PC-9 (cell line): Measurements from ENCODE around the gene SPEM3.

ENCODE experiments used
- EZH2 ChIP-seq: fragments of 200-600 bp; sonication (generic); IDR thresholded peaks from 2 replicates; pipeline ENCODE4 v1.8.0; 2017; ENCODE audit warnings: antibody characterized with exemption, low read depth
- TF ChIP-seq, protein P1 (sequence below): fragments of 200-600 bp; sonication (generic); conservative IDR thresholded peaks from 2 replicates; pipeline ENCODE4 v1.6.1; 2017; ENCODE audit warnings: mixed run types, antibody characterized with exemption, mild to moderate bottlenecking, moderate library complexity

DNA sequence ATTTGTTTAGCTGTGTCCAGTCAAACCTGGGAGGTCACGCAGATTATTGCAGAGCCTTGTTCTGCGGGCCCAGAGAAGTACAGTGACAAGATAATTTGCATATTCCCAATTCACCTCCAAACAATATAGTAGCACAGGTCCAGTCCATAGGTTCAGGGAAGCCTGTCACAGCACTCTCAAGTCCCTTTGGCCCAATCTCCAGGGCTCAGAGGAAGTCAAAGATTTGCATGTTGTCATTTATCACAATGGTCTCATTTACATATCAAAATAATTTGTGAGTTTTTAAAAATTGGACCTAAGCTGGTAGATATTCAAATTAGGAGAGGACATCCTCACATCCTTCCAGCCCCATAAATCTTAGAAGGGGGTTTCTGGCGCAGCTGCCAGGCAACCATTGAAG, 38.8 kb downstream of the SPEM3 start:
- TF ChIP-seq, protein P1, sequence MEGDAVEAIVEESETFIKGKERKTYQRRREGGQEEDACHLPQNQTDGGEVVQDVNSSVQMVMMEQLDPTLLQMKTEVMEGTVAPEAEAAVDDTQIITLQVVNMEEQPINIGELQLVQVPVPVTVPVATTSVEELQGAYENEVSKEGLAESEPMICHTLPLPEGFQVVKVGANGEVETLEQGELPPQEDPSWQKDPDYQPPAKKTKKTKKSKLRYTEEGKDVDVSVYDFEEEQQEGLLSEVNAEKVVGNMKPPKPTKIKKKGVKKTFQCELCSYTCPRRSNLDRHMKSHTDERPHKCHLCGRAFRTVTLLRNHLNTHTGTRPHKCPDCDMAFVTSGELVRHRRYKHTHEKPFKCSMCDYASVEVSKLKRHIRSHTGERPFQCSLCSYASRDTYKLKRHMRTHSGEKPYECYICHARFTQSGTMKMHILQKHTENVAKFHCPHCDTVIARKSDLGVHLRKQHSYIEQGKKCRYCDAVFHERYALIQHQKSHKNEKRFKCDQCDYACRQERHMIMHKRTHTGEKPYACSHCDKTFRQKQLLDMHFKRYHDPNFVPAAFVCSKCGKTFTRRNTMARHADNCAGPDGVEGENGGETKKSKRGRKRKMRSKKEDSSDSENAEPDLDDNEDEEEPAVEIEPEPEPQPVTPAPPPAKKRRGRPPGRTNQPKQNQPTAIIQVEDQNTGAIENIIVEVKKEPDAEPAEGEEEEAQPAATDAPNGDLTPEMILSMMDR = no peak
- no peak for TF ChIP-seq EZH2
